Kidney (tissue), 14 donors: ENCODE results near the gene CSTPP1. TPM values are rescaled to one million over a fixed set of nuclear protein-coding genes. Genes with fewer than 3 reads are reported as not detected.

Experiments
- DNase-seq, 5 donors: peaks; one replicate each; pipeline ENCODE4 v3.0.0-alpha.2; 2013 to 2020
- FAIRE-seq: peaks from 2 replicates; lab custom pipeline; 2012; peaks lifted over from hg19 to GRCh38; lab: Jason Lieb, UNC
- H3K27ac ChIP-seq, 2 donors: one replicate each; pipeline ENCODE4 v1.7.0; 2013; ENCODE audit warnings: low read depth in 2 of 2, low read length in 2 of 2, inconsistent platforms in 1 of 2
- H3K27me3 ChIP-seq: one replicate; pipeline ENCODE4 v1.7.1; 2013; ENCODE audit warnings: low read length, inconsistent platforms; ENCODE audit not compliant: control insufficient read depth, insufficient read depth
- H3K36me3 ChIP-seq, 3 donors: one replicate each; pipeline versions ENCODE4 v1.7.0 to v1.7.1; 2013; ENCODE audit warnings: low read length in 3 of 3, control low read depth in 1 of 3, inconsistent platforms in 1 of 3; ENCODE audit not compliant: insufficient read depth in 3 of 3, control insufficient read depth in 2 of 3
- H3K4me1 ChIP-seq, 3 donors: one replicate each; pipeline versions ENCODE4 v1.7.0 to v1.7.1; 2013; ENCODE audit warnings: low read length in 3 of 3, inconsistent platforms in 1 of 3, low read depth in 1 of 3; ENCODE audit not compliant: control insufficient read depth in 2 of 3, insufficient read depth in 2 of 3
- H3K4me3 ChIP-seq, 3 donors: one replicate each; pipeline versions ENCODE4 v1.7.0 to v1.8.1; 2013; ENCODE audit warnings: low read length in 3 of 3, control low read depth in 1 of 3, inconsistent platforms in 1 of 3
- H3K9ac ChIP-seq, 3 donors: one replicate each; pipeline versions ENCODE4 v1.7.0 to v1.7.1; 2013; ENCODE audit warnings: low read length in 3 of 3, control low read depth in 1 of 3, inconsistent platforms in 1 of 3
- H3K9me3 ChIP-seq, 3 donors: one replicate each; pipeline versions ENCODE4 v1.7.0 to v1.7.1; 2013; ENCODE audit warnings: low read length in 3 of 3, control low read depth in 1 of 3, inconsistent platforms in 1 of 3; ENCODE audit not compliant: control insufficient read depth in 2 of 3, insufficient read depth in 1 of 3
- CTCF ChIP-seq: IDR thresholded peaks from 3 replicates; pipeline ENCODE4 v1.5.1; 2012; ENCODE audit warnings: mild to moderate bottlenecking, moderate library complexity, borderline replicate concordance; ENCODE audit not compliant: insufficient read depth; ENCODE audit errors: extremely low read depth
- intact Hi-C: fragments of 100-400 bp; cut with DNase I; formaldehyde crosslinking; loops from one replicate; pipeline ENCODE4 v1.11.1; 2022
- polyA plus RNA-seq: library from polyadenylated mRNA; stranded (reverse); fragments of 350-450 nt; fragmentation: Illumina TruSeq; extraction: RNeasy Lipid Tissue Mini Kit (QIAGEN cat#74804); gene quantifications from one replicate; pipeline ENCODE4 v1.2.3, GENCODE V29; 2014; ENCODE audit warnings: low read depth, low replicate concordance; ENCODE audit not compliant: insufficient read depth
- total RNA-seq: library from RNA; stranded (reverse); fragmentation: NEBNext Ultra II Directional; extraction: Animal tissue kit (Norgen Biotek cat#: 25700); gene quantifications from one replicate; pipeline ENCODE4 v1.2.1, GENCODE V29; 2021
- donor health status: control.
- donor health status: control.
- donor health status: control.
- donor health status: control.
- donor health status: control.
- donor health status: DM: yes; HTN: yes; CAD: no.
- donor health status: Normal renal cell carcinoma (clear cell type).

CSTPP1 gene
- total and polyA plus RNA-seq, 2 donors from 2014 or later = 37.4 to 50.3 TPM

GRCh38 chr11:47163898-47164297 is 227.3 kb downstream of the CSTPP1 start:
- intact Hi-C loops = no loop called here

GRCh38 chr11:47164321-47164720 is 227.8 kb downstream of the CSTPP1 start:
- no peak overlapping the region for H3K9ac ChIP-seq
- no peaks in the 10 kb centered on the region for H3K9me3 ChIP-seq
- FAIRE-seq (no peak), DNase-seq (no peak)
- no peaks in the 10 kb centered on the region for H3K27me3 ChIP-seq
- no peak overlapping the region for H3K4me3 ChIP-seq
- intact Hi-C loops = no loop called here
- no peaks in the 10 kb centered on the region for H3K4me1 ChIP-seq
- no peak overlapping the region for H3K27ac ChIP-seq
- no peak for TF ChIP-seq CTCF
- peaks cover 6 to 45% (median 38%) of the 10 kb centered on the region in 3 donors for H3K36me3 ChIP-seq

More at GRCh38 chr11:47163898-47164297, 227.3 kb downstream of the CSTPP1 start:
- H3K9me3 ChIP-seq = no peaks in the 10 kb centered on the region
- H3K4me3 ChIP-seq = no peak overlapping the region
- TF ChIP-seq CTCF = no peak
- no peak overlapping the region for H3K27ac ChIP-seq
- no peaks in the 10 kb centered on the region for H3K27me3 ChIP-seq
- no peaks in the 10 kb centered on the region for H3K4me1 ChIP-seq
- FAIRE-seq = no peak
- no peak for DNase-seq
- no peak overlapping the region for H3K9ac ChIP-seq
- peaks cover 6 to 44% (median 38%) of the 10 kb centered on the region in 3 donors for H3K36me3 ChIP-seq

GRCh38 chr11:47165253-47165840 is 228.8 kb downstream of the CSTPP1 start:
- Histone ChIP-seq H3K9ac (no peak overlapping the region), H3K4me1 (no peaks in the 10 kb centered on the region), H3K4me3 (no peak overlapping the region), H3K27ac (no peak overlapping the region), H3K27me3 (no peaks in the 10 kb centered on the region), H3K36me3 (peaks cover 6 to 52% (median 41%) of the 10 kb centered on the region in 3 donors), H3K9me3 (no peaks in the 10 kb centered on the region)
- no peak for TF ChIP-seq CTCF
- no peak for FAIRE-seq
- intact Hi-C loops = no loop called here
- no peak for DNase-seq
